ENCODE results near the gene CASK.
"Not testable (repeated sequence)": the region's sequence is repeated elsewhere in the genome, so short reads cannot be mapped to it uniquely, and the experiment has no call there.

CASK gene

DNA sequence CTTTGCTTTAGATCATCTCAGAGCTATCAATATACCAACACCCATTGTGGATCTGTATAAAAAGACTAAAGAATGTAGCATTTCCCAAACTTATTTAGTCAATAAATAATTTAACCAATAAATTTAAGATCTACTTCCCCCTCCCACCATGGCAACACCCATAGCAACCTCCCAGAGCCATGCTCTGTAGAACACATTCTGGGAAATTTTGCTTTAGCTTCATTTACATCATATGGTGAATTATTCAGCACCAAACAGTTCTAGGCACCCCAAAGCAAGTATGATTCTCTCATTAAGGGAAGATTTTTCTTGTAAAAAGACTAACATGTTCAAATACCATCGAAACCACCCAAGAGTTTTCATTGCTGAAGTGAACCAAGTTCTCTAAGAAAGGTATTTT lies 315.1 kb downstream of the CASK start:
- DNase-seq (ENCODE audit: extremely low spot score), result no peak
- ChIA-PET POLR2A (no interaction called here), CTCF (no interaction called here)
- TF ChIP-seq TARDBP (IDR thresholded peaks at IDR 0.05) (no peak), ZNF384 (IDR thresholded peaks at IDR 0.05) (no peak), NFRKB (IDR thresholded peaks at IDR 0.05) (no peak), FOXK2 (IDR thresholded peaks at IDR 0.05) (no peak), ELF4 (IDR thresholded peaks at IDR 0.05) (no peak), L3MBTL2 (conservative IDR thresholded peaks at IDR 0.05) (no peak), HDGF (IDR thresholded peaks at IDR 0.05; ENCODE audit: borderline replicate concordance) (no peak)

DNA sequence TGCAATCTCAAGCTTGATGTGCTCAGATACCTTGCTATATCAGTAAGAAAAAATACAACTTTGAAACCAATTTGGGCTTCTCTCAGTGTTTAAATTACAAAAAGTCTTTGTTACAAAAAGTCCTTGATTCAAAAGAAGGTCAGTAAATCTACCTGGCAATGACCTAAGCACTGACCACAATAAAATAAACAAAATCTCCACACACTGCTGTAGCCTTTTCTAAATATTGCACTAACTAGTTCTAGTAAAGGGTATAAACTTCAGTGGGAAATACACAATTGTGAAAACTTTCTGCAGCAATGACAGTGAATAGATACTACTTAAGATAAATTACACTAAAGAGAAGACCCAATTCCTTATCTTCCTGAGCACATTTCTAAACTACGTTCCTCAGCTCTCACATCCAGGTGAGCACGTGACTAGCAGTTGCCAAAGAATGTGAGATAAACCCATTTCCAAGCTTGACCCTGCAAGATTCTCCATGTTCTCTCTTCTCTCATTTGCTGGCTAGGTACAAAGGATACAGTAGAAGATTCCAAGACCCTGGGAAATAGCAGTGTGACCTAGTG lies 316.0 kb downstream of the CASK start:
- POLR2A ChIA-PET, result no interaction called here

DNA sequence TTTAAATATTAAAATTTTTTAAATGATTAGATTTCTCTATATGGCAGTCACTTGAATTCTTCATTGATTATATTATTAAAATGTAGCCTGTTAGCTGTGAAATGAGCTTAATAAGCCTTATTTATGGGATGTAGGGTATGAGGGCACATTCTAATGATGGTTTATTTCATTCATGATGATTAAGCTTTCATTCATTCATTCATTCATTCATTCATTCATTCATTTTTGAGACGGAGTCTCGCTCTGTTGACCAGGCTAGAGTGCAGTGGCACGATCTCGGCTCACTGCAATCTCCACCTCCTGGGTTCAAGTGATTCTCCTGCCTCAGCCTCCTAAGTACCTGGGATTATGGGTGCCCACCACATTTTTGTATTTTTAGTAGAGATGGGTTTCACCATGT lies 317.3 kb downstream of the CASK start:
- POLR2A ChIA-PET; CTCF ChIA-PET; DNase-seq (ENCODE audit: extremely low spot score): not testable (repeated sequence)

More for the DNA sequence above, 316.0 kb downstream of the CASK start:
- CTCF ChIA-PET, result no interaction called here
- TF ChIP-seq LEF1 (IDR thresholded peaks at IDR 0.05; ENCODE audit: borderline replicate concordance) (no peak), SUZ12 (IDR thresholded peaks at IDR 0.05) (no peak), FOXA1 (IDR thresholded peaks at IDR 0.05) (no peak), FOXM1 (IDR thresholded peaks at IDR 0.05; ENCODE audit: borderline replicate concordance) (no peak), ARNT (IDR thresholded peaks at IDR 0.05) (no peak), L3MBTL2 (conservative IDR thresholded peaks at IDR 0.05) (no peak)
- no peak for DNase-seq (ENCODE audit: extremely low spot score)

DNA sequence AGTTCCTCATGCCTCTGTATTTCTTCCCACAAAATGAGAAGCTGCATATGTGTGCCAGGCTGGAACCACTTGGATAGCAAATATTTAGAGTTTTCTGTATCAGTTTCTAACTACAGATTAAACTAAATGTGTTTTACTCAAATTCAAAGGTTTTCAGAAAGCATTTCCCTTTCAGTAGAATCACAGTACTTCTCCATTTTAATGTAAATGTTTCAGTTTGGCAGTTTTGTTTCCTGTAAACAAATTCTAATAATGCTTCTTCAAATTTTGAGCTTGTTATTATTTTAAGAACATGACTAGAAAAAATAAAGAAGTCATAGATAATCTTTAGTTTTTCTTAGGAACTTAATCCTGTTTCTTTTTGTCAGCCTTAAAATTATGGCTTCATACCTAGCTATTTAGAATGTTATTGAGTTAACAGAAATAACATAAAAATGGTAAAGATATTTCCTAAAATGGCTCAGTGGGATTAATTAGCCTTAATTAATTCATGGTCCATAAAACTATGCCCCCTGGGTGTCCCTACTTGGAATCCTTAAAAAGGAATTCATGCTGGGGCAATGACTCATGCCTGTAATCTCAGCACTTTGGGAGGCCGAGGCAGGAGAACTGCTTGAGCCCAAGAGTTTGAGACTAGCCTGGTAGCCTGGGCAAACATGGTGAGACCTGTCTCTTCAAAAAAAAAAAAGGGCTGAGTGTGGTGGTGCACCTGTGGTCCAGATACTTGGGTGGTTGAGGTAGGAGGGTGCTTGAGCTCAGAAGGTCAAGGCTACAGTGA lies 318.4 kb downstream of the CASK start:
- no peak for DNase-seq (ENCODE audit: extremely low spot score)
- TF ChIP-seq SUZ12 (IDR thresholded peaks at IDR 0.05), result no peak
- ChIA-PET POLR2A (no interaction called here), CTCF (no interaction called here)

DNA sequence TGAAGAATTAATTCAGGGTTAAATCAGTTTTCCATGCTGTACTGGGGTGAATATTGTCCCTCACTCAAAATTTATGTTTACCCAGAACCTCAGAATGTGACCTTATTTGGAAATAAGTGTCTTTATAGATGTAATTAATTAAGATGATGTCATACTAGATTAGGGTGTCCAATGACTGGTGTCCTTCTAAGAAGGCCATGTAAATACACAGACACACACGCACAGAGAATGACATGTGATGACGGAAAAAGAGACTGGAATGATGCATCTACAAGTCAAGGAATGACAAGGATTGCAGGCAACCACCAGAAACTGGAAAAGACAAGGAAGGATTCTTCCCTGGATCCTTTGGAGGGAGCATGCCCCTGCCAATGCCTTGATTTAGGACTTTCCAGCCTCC lies 319.2 kb downstream of the CASK start:
- TF ChIP-seq BHLHE40 (IDR thresholded peaks at IDR 0.05; ENCODE audit: borderline replicate concordance) (no peak), ARNT (IDR thresholded peaks at IDR 0.05) (peak; percentile 70; the same call in 1 of the 2 replicates), CTBP1 (IDR thresholded peaks at IDR 0.05; ENCODE audit: borderline replicate concordance) (peak; percentile 36; the same call in 1 of the 2 replicates)
- TF ChIP-seq, protein P1, sequence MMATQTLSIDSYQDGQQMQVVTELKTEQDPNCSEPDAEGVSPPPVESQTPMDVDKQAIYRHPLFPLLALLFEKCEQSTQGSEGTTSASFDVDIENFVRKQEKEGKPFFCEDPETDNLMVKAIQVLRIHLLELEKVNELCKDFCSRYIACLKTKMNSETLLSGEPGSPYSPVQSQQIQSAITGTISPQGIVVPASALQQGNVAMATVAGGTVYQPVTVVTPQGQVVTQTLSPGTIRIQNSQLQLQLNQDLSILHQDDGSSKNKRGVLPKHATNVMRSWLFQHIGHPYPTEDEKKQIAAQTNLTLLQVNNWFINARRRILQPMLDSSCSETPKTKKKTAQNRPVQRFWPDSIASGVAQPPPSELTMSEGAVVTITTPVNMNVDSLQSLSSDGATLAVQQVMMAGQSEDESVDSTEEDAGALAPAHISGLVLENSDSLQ (IDR thresholded peaks at IDR 0.05), result peak; percentile 68
- CTCF ChIA-PET, result no interaction called here
- POLR2A ChIA-PET, result no interaction called here
- DNase-seq (ENCODE audit: extremely low spot score), result no peak

DNA sequence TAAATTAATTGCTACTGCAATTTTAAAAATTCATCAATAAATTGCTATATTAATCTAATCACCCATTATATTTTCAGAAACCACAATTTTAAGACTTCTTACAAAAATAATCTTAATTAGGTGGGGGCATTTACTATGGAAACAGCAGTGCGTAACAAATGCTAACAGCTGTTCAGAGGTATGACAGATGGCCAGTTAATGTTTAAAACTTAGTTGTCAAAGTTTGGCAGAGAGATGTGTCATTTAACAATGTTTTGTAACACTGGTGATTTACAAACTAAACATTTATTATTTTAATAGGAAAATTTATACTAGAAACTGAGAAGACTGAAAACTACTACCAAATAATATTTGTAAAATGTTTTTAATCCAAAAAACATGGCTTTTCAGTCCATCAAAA lies 319.8 kb downstream of the CASK start:
- DNase-seq (ENCODE audit: extremely low spot score), result no peak
- TF ChIP-seq, protein P1 (IDR thresholded peaks at IDR 0.05), result no peak
- TF ChIP-seq FOXM1 (IDR thresholded peaks at IDR 0.05; ENCODE audit: borderline replicate concordance), result no peak
- no peak for TF ChIP-seq LEF1 (IDR thresholded peaks at IDR 0.05; ENCODE audit: borderline replicate concordance)
- POLR2A ChIA-PET, result no interaction called here

DNA sequence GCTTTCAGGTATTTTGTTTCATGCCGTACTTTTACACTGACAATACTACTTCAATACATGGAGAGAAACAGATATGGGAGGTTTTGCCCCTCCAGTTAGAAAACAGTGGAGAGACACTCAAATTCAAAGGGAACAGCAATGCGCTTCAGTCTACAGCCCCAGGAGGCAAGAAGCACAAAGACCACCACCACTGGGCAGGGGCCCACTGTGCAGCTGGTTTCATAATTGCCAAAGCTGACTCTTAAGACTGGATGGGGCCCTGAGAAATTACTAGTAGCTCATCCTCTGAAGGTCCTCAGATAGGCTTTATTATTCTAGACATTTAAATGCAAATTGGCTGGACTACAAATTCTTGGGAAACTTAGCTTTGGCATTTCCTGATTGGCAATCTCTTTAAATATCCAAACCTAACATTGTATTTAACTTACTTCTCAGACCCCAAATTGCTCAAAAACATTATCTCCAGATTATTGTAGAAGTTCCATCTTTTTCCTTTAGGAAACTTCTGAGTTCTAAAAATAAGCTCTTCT lies 320.5 kb downstream of the CASK start:
- no peak for DNase-seq (ENCODE audit: extremely low spot score)
- ChIA-PET CTCF (no interaction called here), POLR2A (interaction anchor here (0.8 kb wide), 1 partner anchor 19 kb away, joined by 3 read pairs; no protein-coding TSS in a partner anchor)
- no peak for TF ChIP-seq FOXK2 (IDR thresholded peaks at IDR 0.05)
- no peak for TF ChIP-seq ARNT (IDR thresholded peaks at IDR 0.05)
- TF ChIP-seq NFRKB (IDR thresholded peaks at IDR 0.05), result no peak
- TF ChIP-seq SUZ12 (IDR thresholded peaks at IDR 0.05), result no peak
- TF ChIP-seq, protein P1 (IDR thresholded peaks at IDR 0.05), result no peak
- no peak for TF ChIP-seq CTBP1 (IDR thresholded peaks at IDR 0.05; ENCODE audit: borderline replicate concordance)
- TF ChIP-seq SP1 (IDR thresholded peaks at IDR 0.05), result no peak
- no peak for TF ChIP-seq LEF1 (IDR thresholded peaks at IDR 0.05; ENCODE audit: borderline replicate concordance)
- no peak for TF ChIP-seq TARDBP (IDR thresholded peaks at IDR 0.05)
- TF ChIP-seq ELF4 (IDR thresholded peaks at IDR 0.05), result no peak
- TF ChIP-seq FOXA1 (IDR thresholded peaks at IDR 0.05), result no peak
- TF ChIP-seq FOXM1 (IDR thresholded peaks at IDR 0.05; ENCODE audit: borderline replicate concordance), result no peak
- no peak for TF ChIP-seq HDGF (IDR thresholded peaks at IDR 0.05; ENCODE audit: borderline replicate concordance)
- TF ChIP-seq ZNF384 (IDR thresholded peaks at IDR 0.05), result no peak
- TF ChIP-seq BHLHE40 (IDR thresholded peaks at IDR 0.05; ENCODE audit: borderline replicate concordance), result no peak

More for the DNA sequence above, 319.8 kb downstream of the CASK start:
- CTCF ChIA-PET, result no interaction called here
